Body of pancreas (tissue), 4 donors: ENCODE measurements around the gene AWAT1.

Experiments
- POLR2A ChIP-seq, 3 donors: fragments of 450-650 bp; IDR thresholded peaks; one replicate each; pipeline ENCODE4 v1.6.1; 2016; ENCODE audit warnings: antibody characterized with exemption in 3 of 3, mild to moderate bottlenecking in 2 of 3
- TF ChIP-seq, protein P1 (sequence below), 7 experiments: fragments of 450-650 bp in 4 of 7; fragments of 200-600 bp in 3 of 7; sonication (generic) in 3 of 7; IDR thresholded peaks; one replicate each; pipeline ENCODE4 v1.5.1; 2016 to 2019; ENCODE audit warnings: antibody characterized with exemption in 7 of 7

DNA sequence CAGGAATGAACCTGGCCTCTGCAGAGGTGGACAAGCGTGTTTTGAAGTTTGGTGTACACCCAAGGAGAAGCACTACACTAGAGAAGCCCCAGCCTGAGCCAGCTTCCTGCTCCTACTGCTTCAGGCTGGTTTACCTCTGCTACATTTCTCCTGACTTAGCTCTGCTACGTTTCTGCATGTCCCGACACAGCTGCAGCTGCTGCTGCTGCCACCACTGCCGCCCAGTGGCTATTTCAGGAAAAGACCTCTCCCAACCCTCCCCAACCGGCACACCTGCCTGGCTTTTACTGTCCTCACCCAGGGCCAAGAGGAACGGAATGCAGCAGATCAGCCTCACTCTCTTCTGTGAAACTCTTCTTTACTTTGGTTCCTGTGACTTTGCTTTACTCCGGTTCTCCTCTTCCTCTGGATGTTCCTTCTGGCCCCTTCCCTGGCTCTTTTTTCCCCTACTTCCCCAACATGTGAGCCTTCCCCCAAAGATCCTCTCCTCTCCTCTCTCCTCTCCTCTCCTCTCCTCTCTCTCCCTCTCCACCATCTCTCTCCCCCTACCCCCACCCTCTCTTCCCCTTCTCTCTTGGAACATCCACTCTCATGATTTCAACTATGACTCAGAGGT lies 28.6 kb downstream of the AWAT1 start:
- TF ChIP-seq, protein P1, sequence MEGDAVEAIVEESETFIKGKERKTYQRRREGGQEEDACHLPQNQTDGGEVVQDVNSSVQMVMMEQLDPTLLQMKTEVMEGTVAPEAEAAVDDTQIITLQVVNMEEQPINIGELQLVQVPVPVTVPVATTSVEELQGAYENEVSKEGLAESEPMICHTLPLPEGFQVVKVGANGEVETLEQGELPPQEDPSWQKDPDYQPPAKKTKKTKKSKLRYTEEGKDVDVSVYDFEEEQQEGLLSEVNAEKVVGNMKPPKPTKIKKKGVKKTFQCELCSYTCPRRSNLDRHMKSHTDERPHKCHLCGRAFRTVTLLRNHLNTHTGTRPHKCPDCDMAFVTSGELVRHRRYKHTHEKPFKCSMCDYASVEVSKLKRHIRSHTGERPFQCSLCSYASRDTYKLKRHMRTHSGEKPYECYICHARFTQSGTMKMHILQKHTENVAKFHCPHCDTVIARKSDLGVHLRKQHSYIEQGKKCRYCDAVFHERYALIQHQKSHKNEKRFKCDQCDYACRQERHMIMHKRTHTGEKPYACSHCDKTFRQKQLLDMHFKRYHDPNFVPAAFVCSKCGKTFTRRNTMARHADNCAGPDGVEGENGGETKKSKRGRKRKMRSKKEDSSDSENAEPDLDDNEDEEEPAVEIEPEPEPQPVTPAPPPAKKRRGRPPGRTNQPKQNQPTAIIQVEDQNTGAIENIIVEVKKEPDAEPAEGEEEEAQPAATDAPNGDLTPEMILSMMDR (IDR thresholded peaks at IDR 0.05) = peak in 4 of 7 experiments; percentile 21 to 26 (median 24)
- TF ChIP-seq POLR2A (IDR thresholded peaks at IDR 0.05) = no peak
